Breast epithelium (tissue), 3 donors: ENCODE measurements around the gene PAIP2B.

Experiments used
- CTCF ChIP-seq, 3 donors: fragments of 450-650 bp; IDR thresholded peaks; one replicate each; pipeline ENCODE4 v1.5.1; 2016 to 2017; ENCODE audit warnings: antibody characterized with exemption in 3 of 3, mild to moderate bottlenecking in 3 of 3, moderate library complexity in 3 of 3
- POLR2A ChIP-seq: fragments of 450-650 bp; IDR thresholded peaks from one replicate; pipeline ENCODE4 v1.6.1; 2016; ENCODE audit warnings: antibody characterized with exemption, mild to moderate bottlenecking, moderate library complexity

GRCh38 chr2:71153585-71154224, 73.2 kb downstream of the PAIP2B start:
- no peak for TF ChIP-seq CTCF (IDR thresholded peaks at IDR 0.05)
- TF ChIP-seq POLR2A = no peak
